NCI-H1092 treated with DMSO at 0.1 percent for 48 hours (cell line): ENCODE results near the gene EXTL2.
"Not testable (repeated sequence)": the region's sequence is repeated elsewhere in the genome, so short reads cannot be mapped to it uniquely, and the experiment has no call there.

Experiments
- DNase-seq: peaks from one replicate; lab custom pipeline; 2025; lab: John Stamatoyannopoulos, UW

Gene EXTL2

GRCh38 chr1:100896481-100896982 lies 1.9 kb upstream of the EXTL2 start:
- DNase-seq: peak; percentile 5

GRCh38 chr1:100895540-100896480 lies 1.2 kb upstream of the EXTL2 start, which contains the start of gene SLC30A7:
TSS of gene SLC30A7 (plus strand) at chr1:100896090. CDS start at chr1:100896263, 173 bp downstream.
- DNase-seq: peak; percentile 69

GRCh38 chr1:100893718-100894117 lies 924 bp downstream of the EXTL2 start:
- DNase-seq: no peak

GRCh38 chr1:100892554-100892953 lies 2.1 kb downstream of the EXTL2 start:
- DNase-seq: no peak

- no peak for DNase-seq
These were observed 3.3 kb downstream of the EXTL2 start for GRCh38 chr1:100891380-100891779.

GRCh38 chr1:100889869-100890482 lies 4.7 kb downstream of the EXTL2 start:
- DNase-seq: not testable (repeated sequence)

- DNase-seq: not testable (repeated sequence)
These were observed 5.6 kb downstream of the EXTL2 start for GRCh38 chr1:100889007-100889406.

- DNase-seq: no peak
These were observed 10.7 kb downstream of the EXTL2 start for GRCh38 chr1:100883963-100884362.

- DNase-seq: no peak
These were observed 11.9 kb downstream of the EXTL2 start for GRCh38 chr1:100882698-100883097.

GRCh38 chr1:100881687-100882086 lies 13.0 kb downstream of the EXTL2 start:
- DNase-seq: no peak

- no peak for DNase-seq
These were observed 15.2 kb downstream of the EXTL2 start for GRCh38 chr1:100879422-100879821.

GRCh38 chr1:100876291-100876690 lies 18.4 kb downstream of the EXTL2 start:
- no peak for DNase-seq

- peak; percentile 56 for DNase-seq
These were observed 19.4 kb downstream of the EXTL2 start for GRCh38 chr1:100875228-100875627.

GRCh38 chr1:100874433-100874832 lies 20.2 kb downstream of the EXTL2 start:
- no peak for DNase-seq

- DNase-seq: no peak
These were observed 24.6 kb downstream of the EXTL2 start for GRCh38 chr1:100869996-100870395.

GRCh38 chr1:100868364-100868995 lies 26.2 kb downstream of the EXTL2 start:
- DNase-seq: peak; percentile 24

GRCh38 chr1:100866901-100867206 lies 27.8 kb downstream of the EXTL2 start:
- no peak for DNase-seq

GRCh38 chr1:100866041-100866900 lies 28.4 kb downstream of the EXTL2 start:
- DNase-seq: no peak

- no peak for DNase-seq
These were observed 32.1 kb downstream of the EXTL2 start for GRCh38 chr1:100862591-100862990.

GRCh38 chr1:100861379-100861778 lies 33.3 kb downstream of the EXTL2 start:
- DNase-seq: no peak

GRCh38 chr1:100860397-100860991 lies 34.1 kb downstream of the EXTL2 start:
- DNase-seq: no peak
